HepG2 (cell line): Measurements from ENCODE around the gene CTDP1. TPM values are rescaled to one million over a fixed set of nuclear protein-coding genes. Genes with fewer than 3 reads are reported as not detected.
A peak's percentile ranks its signal among the peaks of the same experiment; 100 is the strongest.

Experiments used
- FOXP1 ChIP-seq, 2 experiments: fragments of 450-650 bp in 1 of 2; IDR thresholded peaks; 2 replicates each; pipeline ENCODE4 v1.6.1; 2017 to 2018; ENCODE audit warnings: antibody characterized with exemption in 1 of 2
- GATAD1 ChIP-seq: IDR thresholded peaks from 2 replicates; pipeline ENCODE4 v1.6.1; 2016; ENCODE audit warnings: missing genetic modification reagents, missing compliant biosample characterization
- HMG20B ChIP-seq: conservative IDR thresholded peaks from 2 replicates; pipeline ENCODE4 v1.6.1; 2016; ENCODE audit warnings: missing genetic modification reagents, missing compliant biosample characterization
- KAT7 ChIP-seq: IDR thresholded peaks from 2 replicates; pipeline ENCODE4 v1.6.1; 2018; ENCODE audit warnings: borderline replicate concordance, missing compliant biosample characterization
- MAFG ChIP-seq: sonication (generic); formaldehyde crosslinking; IDR thresholded peaks from 2 replicates; pipeline ENCODE4 v1.5.1; 2020; ENCODE audit warnings: mild to moderate bottlenecking, missing genetic modification reagents
- SALL2 ChIP-seq: sonication (generic); formaldehyde crosslinking; IDR thresholded peaks from 2 replicates; pipeline ENCODE4 v1.8.1; 2023; ENCODE audit warnings: mild to moderate bottlenecking, missing genetic modification reagents, inconsistent platforms
- SRF ChIP-seq: IDR thresholded peaks from 2 replicates; pipeline ENCODE4 v1.6.1; 2011; ENCODE audit warnings: mild to moderate bottlenecking, low read depth, low read length, moderate library complexity
- STAT5B ChIP-seq: sonication (generic); formaldehyde crosslinking; IDR thresholded peaks from 2 replicates; pipeline ENCODE4 v1.4.0; 2020; ENCODE audit warnings: missing genetic modification reagents
- ZNF263 ChIP-seq: sonication (generic); formaldehyde crosslinking; IDR thresholded peaks from 2 replicates; pipeline ENCODE4 v1.4.0; 2020; ENCODE audit warnings: missing genetic modification reagents
- ZNF317 ChIP-seq: sonication (generic); formaldehyde crosslinking; IDR thresholded peaks from 2 replicates; pipeline ENCODE4 v1.5.0; 2020; ENCODE audit warnings: mild to moderate bottlenecking, missing genetic modification reagents
- ZNF329 ChIP-seq: sonication (generic); formaldehyde crosslinking; IDR thresholded peaks from 2 replicates; pipeline ENCODE4 v1.9.0; 2021; ENCODE audit warnings: low read depth, mild to moderate bottlenecking, missing genetic modification reagents
- ZNF33A ChIP-seq: sonication (generic); formaldehyde crosslinking; IDR thresholded peaks from 2 replicates; pipeline ENCODE4 v1.5.1; 2020; ENCODE audit warnings: missing genetic modification reagents, mild to moderate bottlenecking, moderate library complexity, borderline replicate concordance
- ZNF446 ChIP-seq: sonication (generic); formaldehyde crosslinking; IDR thresholded peaks from 2 replicates; pipeline ENCODE4 v1.5.0; 2020; ENCODE audit warnings: mild to moderate bottlenecking, missing genetic modification reagents
- ZNF674 ChIP-seq: sonication (generic); formaldehyde crosslinking; IDR thresholded peaks from 2 replicates; pipeline ENCODE4 v1.5.0; 2020; ENCODE audit warnings: low read depth, mild to moderate bottlenecking, missing genetic modification reagents
- ZNF761 ChIP-seq: sonication (generic); formaldehyde crosslinking; conservative IDR thresholded peaks from 2 replicates; pipeline ENCODE4 v1.4.0; 2020; ENCODE audit warnings: mild to moderate bottlenecking, missing genetic modification reagents
- polyA plus RNA-seq, 8 experiments: library from polyadenylated mRNA; depleted of rRNA in 3 of 8; stranded (reverse) in 7 of 8; unstranded in 1 of 8; fragments of >200 nt; fragmentation: Illumina TruSeq in 4 of 8; extraction: Trizol in 4 of 8; gene quantifications; 2 replicates each; pipeline versions ENCODE4 v1.2.1 to v1.2.3, GENCODE V29; 2011 to 2016; ENCODE audit warnings: low read depth in 4 of 8, missing spikeins in 1 of 8, mixed read lengths in 1 of 8; ENCODE audit not compliant: insufficient read depth in 1 of 8
- total RNA-seq, 5 experiments: library from RNA; depleted of rRNA; stranded (reverse); fragments of >200 nt; fragmentation: Illumina TruSeq; extraction: Trizol; gene quantifications; 2 replicates each; pipeline ENCODE4 v1.2.3, GENCODE V29; 2016; ENCODE audit warnings: low read depth in 1 of 5
- TF ChIP-seq, protein P1 (sequence below): sonication (generic); formaldehyde crosslinking; conservative IDR thresholded peaks from 2 replicates; pipeline ENCODE4 v1.4.0; 2020; ENCODE audit warnings: missing genetic modification reagents
- TF ChIP-seq, protein P2 (sequence below): sonication (generic); formaldehyde crosslinking; IDR thresholded peaks from 2 replicates; pipeline ENCODE4 v1.4.0; 2020; ENCODE audit warnings: missing genetic modification reagents
- TF ChIP-seq, protein P3 (sequence below): sonication (generic); formaldehyde crosslinking; IDR thresholded peaks from 2 replicates; pipeline ENCODE4 v1.4.0; 2020; ENCODE audit warnings: mild to moderate bottlenecking, missing genetic modification reagents
- TF ChIP-seq, protein P4 (sequence below): sonication (generic); formaldehyde crosslinking; IDR thresholded peaks from 2 replicates; pipeline ENCODE4 v1.5.1; 2020; ENCODE audit warnings: mild to moderate bottlenecking, moderate library complexity, missing genetic modification reagents

Gene CTDP1
- total and polyA plus RNA-seq, 2 of the 13 experiments (the other 11 are each of a cell fraction or from before 2014, with no cell fraction given) = 6.9 to 11.0 TPM

DNA sequence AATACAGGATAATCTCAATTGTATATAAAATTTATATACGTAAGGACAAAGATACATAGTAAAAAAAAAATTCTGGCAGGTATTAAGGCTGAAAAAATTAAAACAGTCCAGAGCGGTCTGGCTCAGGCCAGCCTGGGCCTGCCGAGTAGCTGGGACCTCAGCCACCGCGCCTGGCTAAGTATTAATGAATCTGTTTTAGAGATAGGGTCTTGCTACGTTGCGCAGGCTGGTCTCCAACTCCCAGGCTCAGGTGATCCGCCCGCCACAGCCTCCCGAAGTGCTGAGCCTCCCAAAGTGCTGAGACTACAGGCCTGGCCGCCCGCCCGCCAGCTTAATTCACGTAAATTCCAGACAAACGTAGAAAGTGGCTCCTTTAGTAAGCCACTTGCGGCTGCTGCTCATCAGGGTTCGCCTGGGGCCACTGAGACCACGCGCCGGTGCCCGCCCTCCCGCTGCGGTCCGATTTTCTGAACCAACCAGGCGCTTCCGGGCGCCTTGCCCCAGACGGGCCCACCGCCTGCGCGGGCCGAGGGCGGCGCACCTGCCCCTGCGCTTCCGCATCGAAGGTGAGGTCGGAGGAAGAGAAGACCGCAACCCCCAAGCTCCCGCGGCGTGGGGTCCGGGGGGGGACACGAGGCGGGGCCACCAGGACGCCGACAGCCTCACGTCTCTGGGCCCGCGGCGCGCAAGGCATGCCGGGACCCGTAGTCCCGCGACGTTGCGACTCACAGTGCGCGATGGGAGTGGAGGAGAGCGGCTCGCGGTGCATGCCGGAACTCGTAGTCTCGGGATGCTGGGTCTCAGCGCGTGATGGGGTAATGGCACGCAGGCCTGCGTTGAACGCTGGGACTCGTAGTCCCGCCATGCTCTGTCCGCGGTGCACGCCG is 695 bp upstream of the CTDP1 start (continued):
- TF ChIP-seq, protein P1, sequence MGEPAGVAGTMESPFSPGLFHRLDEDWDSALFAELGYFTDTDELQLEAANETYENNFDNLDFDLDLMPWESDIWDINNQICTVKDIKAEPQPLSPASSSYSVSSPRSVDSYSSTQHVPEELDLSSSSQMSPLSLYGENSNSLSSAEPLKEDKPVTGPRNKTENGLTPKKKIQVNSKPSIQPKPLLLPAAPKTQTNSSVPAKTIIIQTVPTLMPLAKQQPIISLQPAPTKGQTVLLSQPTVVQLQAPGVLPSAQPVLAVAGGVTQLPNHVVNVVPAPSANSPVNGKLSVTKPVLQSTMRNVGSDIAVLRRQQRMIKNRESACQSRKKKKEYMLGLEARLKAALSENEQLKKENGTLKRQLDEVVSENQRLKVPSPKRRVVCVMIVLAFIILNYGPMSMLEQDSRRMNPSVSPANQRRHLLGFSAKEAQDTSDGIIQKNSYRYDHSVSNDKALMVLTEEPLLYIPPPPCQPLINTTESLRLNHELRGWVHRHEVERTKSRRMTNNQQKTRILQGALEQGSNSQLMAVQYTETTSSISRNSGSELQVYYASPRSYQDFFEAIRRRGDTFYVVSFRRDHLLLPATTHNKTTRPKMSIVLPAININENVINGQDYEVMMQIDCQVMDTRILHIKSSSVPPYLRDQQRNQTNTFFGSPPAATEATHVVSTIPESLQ = 0 out of 2 replicates have a peak, but pooled peaks have one; percentile 62
- TF ChIP-seq ZNF446 (CRISPR knock-in tag) (no peak), ZNF317 (peak; percentile 47; the same call in 1 of the 2 replicates), ZNF674 (CRISPR knock-in tag) (peak; percentile 50; the same call in 1 of the 2 replicates), SRF (no peak), ZNF329 (CRISPR knock-in tag) (no peak; the same call in 1 of the 2 replicates), KAT7 (CRISPR knock-in tag) (peak; percentile 88), FOXP1 (IDR thresholded peaks at IDR 0.05) (no peak), FOXP1 (CRISPR knock-in tag; IDR thresholded peaks at IDR 0.05) (no peak), HMG20B (CRISPR knock-in tag) (peak; percentile 42; the same call in 1 of the 2 replicates), MAFG (no peak), GATAD1 (no peak), STAT5B (CRISPR knock-in tag) (no peak), ZNF33A (no peak), ZNF761 (peak; percentile 76; the same call in 1 of the 2 replicates), SALL2 (CRISPR knock-in tag) (peak; percentile 66), ZNF263 (CRISPR knock-in tag) (no peak)
- TF ChIP-seq, protein P2, sequence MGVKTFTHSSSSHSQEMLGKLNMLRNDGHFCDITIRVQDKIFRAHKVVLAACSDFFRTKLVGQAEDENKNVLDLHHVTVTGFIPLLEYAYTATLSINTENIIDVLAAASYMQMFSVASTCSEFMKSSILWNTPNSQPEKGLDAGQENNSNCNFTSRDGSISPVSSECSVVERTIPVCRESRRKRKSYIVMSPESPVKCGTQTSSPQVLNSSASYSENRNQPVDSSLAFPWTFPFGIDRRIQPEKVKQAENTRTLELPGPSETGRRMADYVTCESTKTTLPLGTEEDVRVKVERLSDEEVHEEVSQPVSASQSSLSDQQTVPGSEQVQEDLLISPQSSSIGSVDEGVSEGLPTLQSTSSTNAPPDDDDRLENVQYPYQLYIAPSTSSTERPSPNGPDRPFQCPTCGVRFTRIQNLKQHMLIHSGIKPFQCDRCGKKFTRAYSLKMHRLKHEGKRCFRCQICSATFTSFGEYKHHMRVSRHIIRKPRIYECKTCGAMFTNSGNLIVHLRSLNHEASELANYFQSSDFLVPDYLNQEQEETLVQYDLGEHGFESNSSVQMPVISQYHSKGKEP (CRISPR knock-in tag) = peak; percentile 89; the same call in 1 of the 2 replicates
- TF ChIP-seq, protein P3, sequence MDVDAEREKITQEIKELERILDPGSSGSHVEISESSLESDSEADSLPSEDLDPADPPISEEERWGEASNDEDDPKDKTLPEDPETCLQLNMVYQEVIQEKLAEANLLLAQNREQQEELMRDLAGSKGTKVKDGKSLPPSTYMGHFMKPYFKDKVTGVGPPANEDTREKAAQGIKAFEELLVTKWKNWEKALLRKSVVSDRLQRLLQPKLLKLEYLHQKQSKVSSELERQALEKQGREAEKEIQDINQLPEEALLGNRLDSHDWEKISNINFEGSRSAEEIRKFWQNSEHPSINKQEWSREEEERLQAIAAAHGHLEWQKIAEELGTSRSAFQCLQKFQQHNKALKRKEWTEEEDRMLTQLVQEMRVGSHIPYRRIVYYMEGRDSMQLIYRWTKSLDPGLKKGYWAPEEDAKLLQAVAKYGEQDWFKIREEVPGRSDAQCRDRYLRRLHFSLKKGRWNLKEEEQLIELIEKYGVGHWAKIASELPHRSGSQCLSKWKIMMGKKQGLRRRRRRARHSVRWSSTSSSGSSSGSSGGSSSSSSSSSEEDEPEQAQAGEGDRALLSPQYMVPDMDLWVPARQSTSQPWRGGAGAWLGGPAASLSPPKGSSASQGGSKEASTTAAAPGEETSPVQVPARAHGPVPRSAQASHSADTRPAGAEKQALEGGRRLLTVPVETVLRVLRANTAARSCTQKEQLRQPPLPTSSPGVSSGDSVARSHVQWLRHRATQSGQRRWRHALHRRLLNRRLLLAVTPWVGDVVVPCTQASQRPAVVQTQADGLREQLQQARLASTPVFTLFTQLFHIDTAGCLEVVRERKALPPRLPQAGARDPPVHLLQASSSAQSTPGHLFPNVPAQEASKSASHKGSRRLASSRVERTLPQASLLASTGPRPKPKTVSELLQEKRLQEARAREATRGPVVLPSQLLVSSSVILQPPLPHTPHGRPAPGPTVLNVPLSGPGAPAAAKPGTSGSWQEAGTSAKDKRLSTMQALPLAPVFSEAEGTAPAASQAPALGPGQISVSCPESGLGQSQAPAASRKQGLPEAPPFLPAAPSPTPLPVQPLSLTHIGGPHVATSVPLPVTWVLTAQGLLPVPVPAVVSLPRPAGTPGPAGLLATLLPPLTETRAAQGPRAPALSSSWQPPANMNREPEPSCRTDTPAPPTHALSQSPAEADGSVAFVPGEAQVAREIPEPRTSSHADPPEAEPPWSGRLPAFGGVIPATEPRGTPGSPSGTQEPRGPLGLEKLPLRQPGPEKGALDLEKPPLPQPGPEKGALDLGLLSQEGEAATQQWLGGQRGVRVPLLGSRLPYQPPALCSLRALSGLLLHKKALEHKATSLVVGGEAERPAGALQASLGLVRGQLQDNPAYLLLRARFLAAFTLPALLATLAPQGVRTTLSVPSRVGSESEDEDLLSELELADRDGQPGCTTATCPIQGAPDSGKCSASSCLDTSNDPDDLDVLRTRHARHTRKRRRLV (CRISPR knock-in tag) = peak; percentile 70; the same call in 1 of the 2 replicates
- TF ChIP-seq, protein P4, sequence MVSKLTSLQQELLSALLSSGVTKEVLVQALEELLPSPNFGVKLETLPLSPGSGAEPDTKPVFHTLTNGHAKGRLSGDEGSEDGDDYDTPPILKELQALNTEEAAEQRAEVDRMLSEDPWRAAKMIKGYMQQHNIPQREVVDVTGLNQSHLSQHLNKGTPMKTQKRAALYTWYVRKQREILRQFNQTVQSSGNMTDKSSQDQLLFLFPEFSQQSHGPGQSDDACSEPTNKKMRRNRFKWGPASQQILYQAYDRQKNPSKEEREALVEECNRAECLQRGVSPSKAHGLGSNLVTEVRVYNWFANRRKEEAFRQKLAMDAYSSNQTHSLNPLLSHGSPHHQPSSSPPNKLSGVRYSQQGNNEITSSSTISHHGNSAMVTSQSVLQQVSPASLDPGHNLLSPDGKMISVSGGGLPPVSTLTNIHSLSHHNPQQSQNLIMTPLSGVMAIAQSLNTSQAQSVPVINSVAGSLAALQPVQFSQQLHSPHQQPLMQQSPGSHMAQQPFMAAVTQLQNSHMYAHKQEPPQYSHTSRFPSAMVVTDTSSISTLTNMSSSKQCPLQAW (CRISPR knock-in tag) = peak; percentile 98
